Kidney tubule cell (primary cell): Measurements from ENCODE around the gene GALNT5.
"Not testable (repeated sequence)": the region's sequence is repeated elsewhere in the genome, so short reads cannot be mapped to it uniquely, and the experiment has no call there.

ENCODE experiments used
- DNase-seq: peaks from one replicate; pipeline ENCODE4 v3.0.0-alpha.2; 2018; ENCODE audit warnings: low spot score

Gene GALNT5

GRCh38 chr2:157326698-157327097 is 69.2 kb downstream of the GALNT5 start:
- DNase-seq = no peak

- no peak for DNase-seq
Measured at GRCh38 chr2:157327200-157327599, 69.7 kb downstream of the GALNT5 start.

GRCh38 chr2:157327621-157328500 is 70.4 kb downstream of the GALNT5 start:
- peak; percentile 75 for DNase-seq

GRCh38 chr2:157329524-157329923 is 72.0 kb downstream of the GALNT5 start:
- DNase-seq = peak; percentile 57

GRCh38 chr2:157333304-157334047 is 76.0 kb downstream of the GALNT5 start:
- DNase-seq = no peak

GRCh38 chr2:157334335-157334734 is 76.8 kb downstream of the GALNT5 start:
- no peak for DNase-seq

GRCh38 chr2:157334797-157335196 is 77.3 kb downstream of the GALNT5 start:
- no peak for DNase-seq

- peak; percentile 48 for DNase-seq
Measured at GRCh38 chr2:157336137-157337010, 78.9 kb downstream of the GALNT5 start.

GRCh38 chr2:157337978-157338377 is 80.5 kb downstream of the GALNT5 start:
- no peak for DNase-seq

- no peak for DNase-seq
Measured at GRCh38 chr2:157339965-157340655, 82.6 kb downstream of the GALNT5 start.

GRCh38 chr2:157341381-157341780 is 83.9 kb downstream of the GALNT5 start:
- DNase-seq = not testable (repeated sequence)

GRCh38 chr2:157345647-157346389 is 88.3 kb downstream of the GALNT5 start:
- no peak for DNase-seq

GRCh38 chr2:157348291-157348921 is 90.9 kb downstream of the GALNT5 start:
- DNase-seq = no peak

GRCh38 chr2:157349949-157350515 is 92.5 kb downstream of the GALNT5 start:
- no peak for DNase-seq

- peak; percentile 17 for DNase-seq
Measured at GRCh38 chr2:157355618-157356017, 98.1 kb downstream of the GALNT5 start.

GRCh38 chr2:157359628-157360027 is 102.1 kb downstream of the GALNT5 start:
- DNase-seq = no peak

- no peak for DNase-seq
Measured at GRCh38 chr2:157361526-157361925, 104.0 kb downstream of the GALNT5 start.

- DNase-seq = no peak
Measured at GRCh38 chr2:157362627-157363026, 105.1 kb downstream of the GALNT5 start.

- peak; percentile 75 for DNase-seq
Measured at GRCh38 chr2:157363612-157364101, 106.2 kb downstream of the GALNT5 start.
